Fibroblast of lung (primary cell): ENCODE measurements around the gene MDC1. TPM values are rescaled to one million over a fixed set of nuclear protein-coding genes. Genes with fewer than 3 reads are reported as not detected.

ENCODE experiments used
- DNase-seq, 2 donors: peaks; one replicate each; pipeline versions ENCODE4 v3.0.0 to v3.0.0-alpha.2; 2010; ENCODE audit warnings: low read depth in 2 of 2
- H2AFZ ChIP-seq: 2 replicates; pipeline ENCODE4 v1.5.1; 2012; ENCODE audit warnings: low read length, control low read depth, inconsistent platforms
- H3K27ac ChIP-seq: 2 replicates; pipeline ENCODE4 v1.5.1; 2011; ENCODE audit warnings: low read length, control low read depth; ENCODE audit not compliant: insufficient read depth
- H3K27me3 ChIP-seq: 2 replicates; pipeline ENCODE4 v1.5.1; 2011; ENCODE audit warnings: mild to moderate bottlenecking, low read length; ENCODE audit not compliant: control insufficient read depth, insufficient read depth
- H3K36me3 ChIP-seq: 2 replicates; pipeline ENCODE4 v1.5.1; 2011; ENCODE audit warnings: low read length; ENCODE audit not compliant: control insufficient read depth, insufficient read depth
- H3K4me1 ChIP-seq: 2 replicates; pipeline ENCODE4 v1.5.1; 2011; ENCODE audit warnings: low read length; ENCODE audit not compliant: control insufficient read depth, insufficient read depth; ENCODE audit errors: extremely low read depth
- H3K4me2 ChIP-seq: 2 replicates; pipeline ENCODE4 v1.5.1; 2011; ENCODE audit warnings: low read length, control low read depth; ENCODE audit not compliant: insufficient read depth; ENCODE audit errors: extremely low read depth
- H3K4me3 ChIP-seq, 4 experiments: fragments of 200-600 bp in 1 of 4; sonication (generic) in 1 of 4; replicated peaks in 1 of 4; 2 replicates each; pipeline ENCODE4 v1.5.1; 2011 to 2016; ENCODE audit warnings: low read length in 4 of 4, low read depth in 3 of 4, mild to moderate bottlenecking in 3 of 4, control low read depth in 2 of 4, inconsistent platforms in 1 of 4, mixed read lengths in 1 of 4; ENCODE audit not compliant: insufficient read depth in 1 of 4; ENCODE audit errors: control extremely low read depth in 1 of 4
- H3K79me2 ChIP-seq: 2 replicates; pipeline ENCODE4 v1.5.1; 2012; ENCODE audit warnings: mild to moderate bottlenecking, low read length, inconsistent platforms; ENCODE audit not compliant: control insufficient read depth, insufficient read depth
- H3K9ac ChIP-seq: 2 replicates; pipeline ENCODE4 v1.5.1; 2011; ENCODE audit warnings: mild to moderate bottlenecking, low read length, control low read depth; ENCODE audit not compliant: insufficient read depth
- H3K9me3 ChIP-seq: 2 replicates; pipeline ENCODE4 v1.5.1; 2012; ENCODE audit warnings: low read depth, low read length; ENCODE audit not compliant: control insufficient read depth, insufficient read depth
- H4K20me1 ChIP-seq: 2 replicates; pipeline ENCODE4 v1.5.1; 2011; ENCODE audit warnings: low read length; ENCODE audit not compliant: control insufficient read depth, insufficient read depth; ENCODE audit errors: extremely low read depth
- CTCF ChIP-seq, 2 donors: IDR thresholded peaks in 1 of 2; conservative IDR thresholded peaks in 1 of 2; 1 replicate in 1 of 2; 2 replicates in 1 of 2; pipeline ENCODE4 v1.5.1; 2011 to 2012; ENCODE audit warnings: low read length in 2 of 2, control low read depth in 1 of 2, inconsistent platforms in 1 of 2, low read depth in 1 of 2, mild to moderate bottlenecking in 1 of 2
- EZH2 ChIP-seq: IDR thresholded peaks from 2 replicates; pipeline ENCODE4 v1.5.1; 2012; ENCODE audit warnings: low read length, control low read depth, mild to moderate bottlenecking; ENCODE audit errors: missing control alignments
- polyA plus RNA-seq, 2 donors: library from polyadenylated mRNA; depleted of rRNA in 1 of 2; stranded (reverse) in 1 of 2; unstranded in 1 of 2; fragments of >200 nt; gene quantifications; 2 replicates each; pipeline ENCODE4 v1.2.1, GENCODE V29; 2011 to 2012; ENCODE audit warnings: missing spikeins in 1 of 2
- total RNA-seq: library from RNA; depleted of rRNA; stranded (reverse); fragments of >200 nt; gene quantifications from 2 replicates; pipeline ENCODE4 v1.2.1, GENCODE V29; 2014

Gene MDC1
- total and polyA plus RNA-seq, 2 donors (not counting 1 experiment from before 2014, with no cell fraction given) = 3.3 to 5.0 TPM

- DNase-seq = no peak
- Histone ChIP-seq H2AFZ (no peak overlapping the region), H3K36me3 (peaks cover 19% of the 10 kb centered on the region), H3K4me3 (no peak overlapping the region), H3K9me3 (no peaks in the 10 kb centered on the region), H3K27ac (no peak overlapping the region), H3K4me2 (no peak overlapping the region), H3K79me2 (peaks cover 8% of the 10 kb centered on the region), H3K4me1 (no peaks in the 10 kb centered on the region), H3K9ac (no peak overlapping the region), H3K27me3 (no peaks in the 10 kb centered on the region), H4K20me1 (no peaks in the 10 kb centered on the region)
- no peak for TF ChIP-seq EZH2
- no peak for TF ChIP-seq CTCF (conservative IDR thresholded peaks at IDR 0.05 in 1 of 2, IDR thresholded peaks at IDR 0.05 in 1 of 2; ENCODE audit: low read depth in 1 of 2, low read length in 2 of 2)
Measured at GRCh38 chr6:30732237-30732943, 15.3 kb upstream of the MDC1 start.

GRCh38 chr6:30730601-30731435 lies 13.7 kb upstream of the MDC1 start:
- Histone ChIP-seq H3K9me3 (no peaks in the 10 kb centered on the region), H3K36me3 (peaks cover 15% of the 10 kb centered on the region), H3K9ac (no peak overlapping the region), H3K79me2 (peaks cover 2% of the 10 kb centered on the region), H4K20me1 (no peaks in the 10 kb centered on the region), H2AFZ (no peak overlapping the region), H3K27ac (no peak overlapping the region), H3K4me3 (no peak overlapping the region), H3K4me1 (peaks cover under 1% of the 10 kb centered on the region), H3K27me3 (no peaks in the 10 kb centered on the region), H3K4me2 (no peak overlapping the region)
- peak in 1 of 2 donors; percentile 45 for TF ChIP-seq CTCF (conservative IDR thresholded peaks at IDR 0.05 in 1 of 2, IDR thresholded peaks at IDR 0.05 in 1 of 2; ENCODE audit: low read depth in 1 of 2, low read length in 2 of 2)
- TF ChIP-seq EZH2 = no peak
- peak; percentile 49 to 65 for DNase-seq

GRCh38 chr6:30727920-30728553 lies 11.0 kb upstream of the MDC1 start:
- Histone ChIP-seq H3K4me1 (peaks cover 14% of the 10 kb centered on the region), H3K79me2 (peaks cover 26% of the 10 kb centered on the region), H4K20me1 (peaks cover 2% of the 10 kb centered on the region), H2AFZ (no peak overlapping the region), H3K9me3 (no peaks in the 10 kb centered on the region), H3K27me3 (no peaks in the 10 kb centered on the region), H3K4me3 (no peak overlapping the region), H3K36me3 (peaks cover 21% of the 10 kb centered on the region), H3K27ac (peak overlapping the region; percentile 15), H3K9ac (no peak overlapping the region), H3K4me2 (no peak overlapping the region)
- TF ChIP-seq EZH2 (no peak), CTCF (conservative IDR thresholded peaks at IDR 0.05 in 1 of 2, IDR thresholded peaks at IDR 0.05 in 1 of 2; ENCODE audit: low read depth in 1 of 2, low read length in 2 of 2) (peak; percentile 46 to 54)
- DNase-seq = peak; percentile 59 to 73
